ENCODE results near the gene TAC1. TPM values are rescaled to one million over a fixed set of nuclear protein-coding genes. Genes with fewer than 3 reads are reported as not detected.
"Not testable (repeated sequence)": the region's sequence is repeated elsewhere in the genome, so short reads cannot be mapped to it uniquely, and the experiment has no call there.

The TAC1 gene
- total and polyA plus RNA-seq, 2 of the 4 experiments (the other 2 are of a cell fraction), result not detected

GRCh38 chr7:97772045-97772901 is 40.4 kb downstream of the TAC1 start:
- in situ Hi-C loops (cut with MboI; ENCODE audit: low sequenced_read_pairs) (no loop called here), intact Hi-C loops (cut with micrococcal nuclease) (no loop called here), dilution Hi-C loops (cut with HindIII; ENCODE audit: low sequenced_read_pairs, unreplicated experiment) (no loop called here)
- Histone ChIP-seq H3K9ac (ENCODE audit: low read depth, low read length) (no peak overlapping the region), H3K27me3 (ENCODE audit: control insufficient read depth, insufficient read depth, low read length) (no peaks in the 10 kb centered on the region), H2BK120ac (ENCODE audit: low read depth, low read length) (no peak overlapping the region), H3K14ac (replicated peaks; ENCODE audit: low read depth, low read length) (no peak overlapping the region), H3K27ac (ENCODE audit: insufficient read depth, low read length) (no peak overlapping the region), H4K91ac (ENCODE audit: insufficient read depth, low read depth, low read length) (no peak overlapping the region), H4K5ac (ENCODE audit: low read depth, low read length) (no peak overlapping the region), H3K79me1 (ENCODE audit: low read depth in 1 of 2, low read length in 2 of 2) (no peaks in the 10 kb centered on the region), H2AK5ac (ENCODE audit: low read depth, low read length) (no peak overlapping the region), H2BK15ac (ENCODE audit: low read depth, low read length) (no peak overlapping the region), H3K9me1 (ENCODE audit: insufficient read depth, low read length) (no peaks in the 10 kb centered on the region), H3K4ac (ENCODE audit: low read depth, low read length) (no peak overlapping the region), H2AFZ (replicated peaks; ENCODE audit: low read length, poor library complexity) (no peak overlapping the region), H2AK9ac (replicated peaks; ENCODE audit: low read depth, low read length, poor library complexity) (no peak overlapping the region), H3K9me3 (ENCODE audit: control insufficient read depth, insufficient read depth, low read length) (peaks cover 4% of the 10 kb centered on the region; the same call in 1 of the 2 replicates), H4K20me1 (ENCODE audit: insufficient read depth, low read length) (no peaks in the 10 kb centered on the region), H3K4me3 (ENCODE audit: insufficient read depth, low read depth, low read length) (no peak overlapping the region), H3K4me1 (ENCODE audit: control insufficient read depth, insufficient read depth, low read length) (no peaks in the 10 kb centered on the region), H3K4me2 (ENCODE audit: low read depth, low read length) (no peak overlapping the region), H3K36me3 (ENCODE audit: control insufficient read depth, insufficient read depth, low read length) (no peaks in the 10 kb centered on the region), H3K18ac (ENCODE audit: low read depth, low read length) (no peak overlapping the region), H3K23ac (ENCODE audit: low read depth, low read length) (no peak overlapping the region), H4K8ac (ENCODE audit: low read depth in 2 of 2, low read length in 2 of 2) (no peak overlapping the region), H3K56ac (ENCODE audit: extremely low read depth, insufficient read depth, low read length) (no peak overlapping the region), H2BK20ac (ENCODE audit: low read depth, low read length) (no peak overlapping the region), H2BK5ac (ENCODE audit: low read depth, low read length, poor library complexity, severe bottlenecking) (no peak overlapping the region)
- CTCF ChIA-PET, result no interaction called here
- POLR2A ChIA-PET (ENCODE audit: unreplicated experiment), result no interaction called here
- no TSS peak for BruUV-seq (replicated peaks)
- no peak for TF ChIP-seq POLR2A (IDR thresholded peaks at IDR 0.05; ENCODE audit: low read depth, low read length)
- TF ChIP-seq FOS (IDR thresholded peaks at IDR 0.05; ENCODE audit: low read depth, low read length), result no peak
- TF ChIP-seq CEBPB (IDR thresholded peaks at IDR 0.05; ENCODE audit: low read depth, low read length), result no peak
- TF ChIP-seq SMC3 (IDR thresholded peaks at IDR 0.05; ENCODE audit: low read depth, low read length), result no peak
- TF ChIP-seq MXI1 (IDR thresholded peaks at IDR 0.05; ENCODE audit: borderline replicate concordance, low read depth, low read length), result no peak
- no peak for TF ChIP-seq RAD21 (IDR thresholded peaks at IDR 0.05; ENCODE audit: low read length)
- DNase-seq (no peak), ATAC-seq (ENCODE audit: low read depth) (no peak)
- no CpG with 5 or more reads among the region's 4 CpGs for WGBS, 2 experiments (ENCODE audit: extremely low coverage in 2 of 2, insufficient read length in 1 of 2)

- BruUV-seq (replicated peaks), result not testable (repeated sequence)
These were observed 54.5 kb downstream of the TAC1 start for GRCh38 chr7:97786398-97786797.

More at GRCh38 chr7:97786398-97786797, 54.5 kb downstream of the TAC1 start:
- DNase-seq; CTCF ChIA-PET; intact Hi-C loops (cut with micrococcal nuclease); H4K20me1 ChIP-seq (ENCODE audit: insufficient read depth, low read length); H3K9me1 ChIP-seq (ENCODE audit: insufficient read depth, low read length); H3K9me3 ChIP-seq (ENCODE audit: control insufficient read depth, insufficient read depth, low read length); H2AFZ ChIP-seq (replicated peaks; ENCODE audit: low read length, poor library complexity); H4K8ac ChIP-seq (ENCODE audit: low read depth in 2 of 2, low read length in 2 of 2); H3K9ac ChIP-seq (ENCODE audit: low read depth, low read length); H3K23ac ChIP-seq (ENCODE audit: low read depth, low read length); H3K14ac ChIP-seq (replicated peaks; ENCODE audit: low read depth, low read length); H2BK20ac ChIP-seq (ENCODE audit: low read depth, low read length); H4K91ac ChIP-seq (ENCODE audit: insufficient read depth, low read depth, low read length); H2BK120ac ChIP-seq (ENCODE audit: low read depth, low read length); H3K4ac ChIP-seq (ENCODE audit: low read depth, low read length); H2AK5ac ChIP-seq (ENCODE audit: low read depth, low read length); H3K18ac ChIP-seq (ENCODE audit: low read depth, low read length); H3K36me3 ChIP-seq (ENCODE audit: control insufficient read depth, insufficient read depth, low read length); H3K4me3 ChIP-seq (ENCODE audit: insufficient read depth, low read depth, low read length); POLR2A ChIA-PET (ENCODE audit: unreplicated experiment); H3K27me3 ChIP-seq (ENCODE audit: control insufficient read depth, insufficient read depth, low read length); H3K4me1 ChIP-seq (ENCODE audit: control insufficient read depth, insufficient read depth, low read length); H3K56ac ChIP-seq (ENCODE audit: extremely low read depth, insufficient read depth, low read length); H3K27ac ChIP-seq (ENCODE audit: insufficient read depth, low read length); H2BK15ac ChIP-seq (ENCODE audit: low read depth, low read length); in situ Hi-C loops (cut with MboI; ENCODE audit: low sequenced_read_pairs); H2AK9ac ChIP-seq (replicated peaks; ENCODE audit: low read depth, low read length, poor library complexity); H2BK5ac ChIP-seq (ENCODE audit: low read depth, low read length, poor library complexity, severe bottlenecking); H3K4me2 ChIP-seq (ENCODE audit: low read depth, low read length); ATAC-seq (ENCODE audit: low read depth); H4K5ac ChIP-seq (ENCODE audit: low read depth, low read length); dilution Hi-C loops (cut with HindIII; ENCODE audit: low sequenced_read_pairs, unreplicated experiment); H3K79me1 ChIP-seq (ENCODE audit: low read depth in 1 of 2, low read length in 2 of 2): not testable (repeated sequence)
- WGBS, 2 experiments (ENCODE audit: extremely low coverage in 2 of 2, insufficient read length in 1 of 2), result 63% methylated on average over 1 of the region's 7 CpGs; no CpG with 5 or more reads in 1 of the 2 experiments
